ENCODE data around the gene ERICH6B. TPM values are rescaled to one million over a fixed set of nuclear protein-coding genes. Genes with fewer than 3 reads are reported as not detected.

Gene ERICH6B
- polyA plus RNA-seq, 1 of the 3 experiments (the other 2 are of a cell fraction) = not detected

DNA sequence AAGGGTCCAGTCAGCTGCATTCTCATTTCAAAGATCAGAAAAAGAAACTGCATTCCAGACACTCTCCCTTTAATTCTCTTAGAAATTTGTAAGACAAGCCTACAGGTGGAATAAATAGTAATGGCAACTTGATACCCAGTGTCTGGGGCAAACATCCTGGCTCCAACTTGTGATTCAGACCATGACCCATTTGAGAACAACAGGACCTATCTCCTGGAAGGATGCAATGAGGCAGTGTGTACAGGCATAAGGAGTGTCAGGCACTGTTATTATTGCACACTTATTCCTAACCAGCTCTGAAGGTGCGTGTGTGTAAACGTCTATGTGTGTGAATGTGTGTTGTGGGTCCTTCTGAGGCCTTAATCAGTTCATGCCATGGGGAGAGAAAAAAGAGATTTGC lies 13.9 kb downstream of the ERICH6B start (continued):
- TF ChIP-seq, protein P1, sequence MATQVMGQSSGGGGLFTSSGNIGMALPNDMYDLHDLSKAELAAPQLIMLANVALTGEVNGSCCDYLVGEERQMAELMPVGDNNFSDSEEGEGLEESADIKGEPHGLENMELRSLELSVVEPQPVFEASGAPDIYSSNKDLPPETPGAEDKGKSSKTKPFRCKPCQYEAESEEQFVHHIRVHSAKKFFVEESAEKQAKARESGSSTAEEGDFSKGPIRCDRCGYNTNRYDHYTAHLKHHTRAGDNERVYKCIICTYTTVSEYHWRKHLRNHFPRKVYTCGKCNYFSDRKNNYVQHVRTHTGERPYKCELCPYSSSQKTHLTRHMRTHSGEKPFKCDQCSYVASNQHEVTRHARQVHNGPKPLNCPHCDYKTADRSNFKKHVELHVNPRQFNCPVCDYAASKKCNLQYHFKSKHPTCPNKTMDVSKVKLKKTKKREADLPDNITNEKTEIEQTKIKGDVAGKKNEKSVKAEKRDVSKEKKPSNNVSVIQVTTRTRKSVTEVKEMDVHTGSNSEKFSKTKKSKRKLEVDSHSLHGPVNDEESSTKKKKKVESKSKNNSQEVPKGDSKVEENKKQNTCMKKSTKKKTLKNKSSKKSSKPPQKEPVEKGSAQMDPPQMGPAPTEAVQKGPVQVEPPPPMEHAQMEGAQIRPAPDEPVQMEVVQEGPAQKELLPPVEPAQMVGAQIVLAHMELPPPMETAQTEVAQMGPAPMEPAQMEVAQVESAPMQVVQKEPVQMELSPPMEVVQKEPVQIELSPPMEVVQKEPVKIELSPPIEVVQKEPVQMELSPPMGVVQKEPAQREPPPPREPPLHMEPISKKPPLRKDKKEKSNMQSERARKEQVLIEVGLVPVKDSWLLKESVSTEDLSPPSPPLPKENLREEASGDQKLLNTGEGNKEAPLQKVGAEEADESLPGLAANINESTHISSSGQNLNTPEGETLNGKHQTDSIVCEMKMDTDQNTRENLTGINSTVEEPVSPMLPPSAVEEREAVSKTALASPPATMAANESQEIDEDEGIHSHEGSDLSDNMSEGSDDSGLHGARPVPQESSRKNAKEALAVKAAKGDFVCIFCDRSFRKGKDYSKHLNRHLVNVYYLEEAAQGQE (IDR thresholded peaks at IDR 0.05; ENCODE audit: low read depth, low read length) = no peak
- TF ChIP-seq, protein P2, sequence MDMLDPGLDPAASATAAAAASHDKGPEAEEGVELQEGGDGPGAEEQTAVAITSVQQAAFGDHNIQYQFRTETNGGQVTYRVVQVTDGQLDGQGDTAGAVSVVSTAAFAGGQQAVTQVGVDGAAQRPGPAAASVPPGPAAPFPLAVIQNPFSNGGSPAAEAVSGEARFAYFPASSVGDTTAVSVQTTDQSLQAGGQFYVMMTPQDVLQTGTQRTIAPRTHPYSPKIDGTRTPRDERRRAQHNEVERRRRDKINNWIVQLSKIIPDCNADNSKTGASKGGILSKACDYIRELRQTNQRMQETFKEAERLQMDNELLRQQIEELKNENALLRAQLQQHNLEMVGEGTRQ (IDR thresholded peaks at IDR 0.05; ENCODE audit: borderline replicate concordance, low read depth, low read length) = no peak

DNA sequence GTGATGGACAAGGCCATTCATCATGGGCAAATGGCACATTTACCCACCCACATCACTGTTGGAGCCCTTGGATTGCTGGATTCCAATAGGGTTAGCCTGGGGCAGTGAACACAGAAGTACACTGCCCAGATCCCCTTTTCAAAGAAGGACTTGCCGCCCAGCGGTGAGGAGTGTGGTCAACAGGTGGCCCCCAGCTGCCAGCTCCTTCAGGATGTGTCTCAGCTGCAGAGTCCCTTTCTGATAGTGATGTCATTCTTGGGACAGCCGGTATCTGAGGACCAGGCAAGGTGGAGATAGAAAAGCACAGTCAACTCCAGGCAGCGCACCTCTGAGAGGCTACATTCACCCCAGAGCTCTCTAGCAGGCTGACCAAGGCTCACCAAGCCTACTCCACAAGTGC lies 16.9 kb downstream of the ERICH6B start:
- POLR2A ChIA-PET = no interaction called here
- no peak overlapping the region for H3K4me3 ChIP-seq (ENCODE audit: low read depth in 2 of 2, low read length in 1 of 2)
- CTCF ChIA-PET = no interaction called here

More for the DNA sequence above, 16.9 kb downstream of the ERICH6B start:
- Histone ChIP-seq H3K4me2 (no peak overlapping the region), H3K79me2 (ENCODE audit: insufficient read depth) (no peaks in the 10 kb centered on the region), H3K27me3 (ENCODE audit: insufficient read depth) (no peaks in the 10 kb centered on the region), H2AFZ (ENCODE audit: low read depth) (no peak overlapping the region), H3K4me1 (ENCODE audit: control insufficient read depth in 1 of 2, insufficient read depth in 2 of 2, low read depth in 1 of 2, low read length in 1 of 2) (peaks cover 0 to 10% of the 10 kb centered on the region in 2 experiments; a peak in 1 of 4 replicates), H3K36me3 (replicated peaks in 1 of 2; ENCODE audit: control insufficient read depth in 1 of 2, insufficient read depth in 2 of 2, low read length in 1 of 2) (no peaks in the 10 kb centered on the region), H3F3A (replicated peaks; ENCODE audit: insufficient read depth) (no peaks in the 10 kb centered on the region), H3K9me2 (no peaks in the 10 kb centered on the region), H4K20me1 (ENCODE audit: insufficient read depth) (no peaks in the 10 kb centered on the region), H3K27ac (ENCODE audit: low read depth in 2 of 2, low read length in 1 of 2) (no peak overlapping the region), H3K9ac (no peak overlapping the region), H3K9me3 (no peaks in the 10 kb centered on the region)
- TF ChIP-seq, protein P2 (IDR thresholded peaks at IDR 0.05; ENCODE audit: borderline replicate concordance, low read depth, low read length) = no peak
- TF ChIP-seq EZH2phosphoT487 (IDR thresholded peaks at IDR 0.05; ENCODE audit: borderline replicate concordance, low read depth) (no peak), RCOR1 (IDR thresholded peaks at IDR 0.05; ENCODE audit: low read length) (no peak), TAF1 (IDR thresholded peaks at IDR 0.05; ENCODE audit: borderline replicate concordance, low read depth, low read length) (no peak), MEF2A (IDR thresholded peaks at IDR 0.05; ENCODE audit: borderline replicate concordance, low read depth) (no peak), FOSL2 (IDR thresholded peaks at IDR 0.05; ENCODE audit: borderline replicate concordance, low read depth) (no peak), RFX5 (IDR thresholded peaks at IDR 0.05; ENCODE audit: low read length) (no peak), RXRA (IDR thresholded peaks at IDR 0.05; ENCODE audit: borderline replicate concordance, low read depth) (no peak), JUND (IDR thresholded peaks at IDR 0.05) (no peak), RAD21 (IDR thresholded peaks at IDR 0.05; ENCODE audit: low read length) (no peak), EP300 (IDR thresholded peaks at IDR 0.05; ENCODE audit: borderline replicate concordance in 1 of 2, low read depth in 1 of 2, low read length in 1 of 2) (no peak), POLR2AphosphoS5 (IDR thresholded peaks at IDR 0.05; ENCODE audit: low read depth, low read length) (no peak), TEAD4 (IDR thresholded peaks at IDR 0.05; ENCODE audit: borderline replicate concordance, insufficient read depth) (no peak), TCF12 (IDR thresholded peaks at IDR 0.05) (no peak), GATA2 (CRISPR knock-in tag; IDR thresholded peaks at IDR 0.05) (no peak), SIN3A (IDR thresholded peaks at IDR 0.05; ENCODE audit: borderline replicate concordance, low read depth, low read length) (no peak), CHD2 (IDR thresholded peaks at IDR 0.05; ENCODE audit: low read length, partially characterized antibody) (no peak)
- TF ChIP-seq, protein P3, sequence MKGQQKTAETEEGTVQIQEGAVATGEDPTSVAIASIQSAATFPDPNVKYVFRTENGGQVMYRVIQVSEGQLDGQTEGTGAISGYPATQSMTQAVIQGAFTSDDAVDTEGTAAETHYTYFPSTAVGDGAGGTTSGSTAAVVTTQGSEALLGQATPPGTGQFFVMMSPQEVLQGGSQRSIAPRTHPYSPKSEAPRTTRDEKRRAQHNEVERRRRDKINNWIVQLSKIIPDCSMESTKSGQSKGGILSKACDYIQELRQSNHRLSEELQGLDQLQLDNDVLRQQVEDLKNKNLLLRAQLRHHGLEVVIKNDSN (IDR thresholded peaks at IDR 0.05; ENCODE audit: borderline replicate concordance, low read depth) = no peak
- TF ChIP-seq, protein P1 (IDR thresholded peaks at IDR 0.05; ENCODE audit: low read depth, low read length) = no peak
- no peak for DNase-seq
- 62% methylated on average over 4 of the region's 4 CpGs for WGBS (ENCODE audit: low lambda C conversion rate)

Data from SK-N-SH (cell line).